ENCODE results near the gene OPCML.

The OPCML gene

GRCh38 chr11:132686886-132687285 lies 845.4 kb downstream of the OPCML start:
- no peak for DNase-seq

- no peak for DNase-seq
Measured at GRCh38 chr11:132685174-132685611, 847.1 kb downstream of the OPCML start.

- no peak for DNase-seq
Measured at GRCh38 chr11:132683602-132684001, 848.7 kb downstream of the OPCML start.

- no peak for DNase-seq
Measured at GRCh38 chr11:132681971-132682370, 850.3 kb downstream of the OPCML start.

- no peak for DNase-seq
Measured at GRCh38 chr11:132680584-132680983, 851.7 kb downstream of the OPCML start.

- DNase-seq, result no peak
Measured at GRCh38 chr11:132674151-132674550, 858.1 kb downstream of the OPCML start.

GRCh38 chr11:132671851-132672370 lies 860.4 kb downstream of the OPCML start:
- no peak for DNase-seq

GRCh38 chr11:132670921-132671675 lies 861.2 kb downstream of the OPCML start:
- DNase-seq, result no peak

- no peak for DNase-seq
Measured at GRCh38 chr11:132669949-132670348, 862.4 kb downstream of the OPCML start.

- DNase-seq, result no peak
Measured at GRCh38 chr11:132665205-132665604, 867.1 kb downstream of the OPCML start.

GRCh38 chr11:132658696-132659095 lies 873.6 kb downstream of the OPCML start:
- no peak for DNase-seq

- no peak for DNase-seq
Measured at GRCh38 chr11:132658004-132658403, 874.3 kb downstream of the OPCML start.

GRCh38 chr11:132655187-132655855 lies 877.0 kb downstream of the OPCML start:
- DNase-seq, result no peak

- DNase-seq, result no peak
Measured at GRCh38 chr11:132653237-132653636, 879.1 kb downstream of the OPCML start.

- no peak for DNase-seq
Measured at GRCh38 chr11:132650969-132651720, 881.2 kb downstream of the OPCML start.

- DNase-seq, result no peak
Measured at GRCh38 chr11:132649277-132649676, 883.0 kb downstream of the OPCML start.

GRCh38 chr11:132648851-132649250 lies 883.5 kb downstream of the OPCML start:
- DNase-seq, result no peak

- DNase-seq, result no peak
Measured at GRCh38 chr11:132646890-132647289, 885.4 kb downstream of the OPCML start.

GRCh38 chr11:132644520-132645239 lies 887.6 kb downstream of the OPCML start:
- no peak for DNase-seq

- no peak for DNase-seq
Measured at GRCh38 chr11:132643239-132643638, 889.1 kb downstream of the OPCML start.

GRCh38 chr11:132640952-132641351 lies 891.3 kb downstream of the OPCML start:
- DNase-seq, result no peak

- DNase-seq, result no peak
Measured at GRCh38 chr11:132639986-132640385, 892.3 kb downstream of the OPCML start.

GRCh38 chr11:132639403-132639802 lies 892.9 kb downstream of the OPCML start:
- no peak for DNase-seq

Measured in activated gamma-delta T cell (primary cell).